Measurements from ENCODE around the gene LGALS7B.

Gene LGALS7B

DNA sequence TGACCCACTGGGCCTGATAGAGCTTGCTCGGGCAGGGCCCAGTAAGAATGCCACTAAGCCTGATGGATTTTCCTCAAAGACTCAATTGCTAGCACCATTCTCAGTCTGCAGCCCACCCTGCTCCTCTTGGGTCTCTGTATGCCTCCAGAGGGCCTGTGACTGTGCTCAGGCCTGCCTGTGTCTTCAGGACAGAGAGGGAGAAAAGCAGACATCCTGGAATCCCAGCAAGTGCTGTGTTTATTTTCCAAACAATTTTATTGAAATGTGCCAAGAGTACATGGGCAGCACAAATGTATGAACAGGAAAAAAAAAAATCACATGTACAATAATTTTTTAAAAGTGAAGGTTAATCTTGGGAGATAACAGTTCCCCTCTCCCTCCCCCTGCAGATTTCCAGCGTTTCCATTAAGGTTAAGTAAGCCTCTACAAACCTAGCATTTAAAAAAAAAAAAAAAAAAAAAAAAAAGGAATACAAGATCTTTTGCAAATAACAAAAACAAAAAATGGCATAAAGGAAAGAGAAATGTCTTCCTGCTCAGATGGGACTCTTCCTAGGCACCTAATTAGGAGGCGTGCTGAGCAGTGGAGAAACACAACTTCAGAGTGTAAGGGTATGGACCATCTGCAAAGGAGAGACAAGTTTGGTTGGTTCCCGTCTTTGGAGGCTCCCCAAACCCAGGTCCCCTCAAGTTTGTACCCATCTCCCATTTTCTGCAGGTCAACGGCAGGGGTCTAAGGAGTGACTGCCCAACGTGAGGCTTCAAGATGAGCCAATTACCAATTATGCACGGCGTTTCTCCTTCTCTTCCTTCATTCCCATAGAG, 47.4 kb downstream of the LGALS7B start:
- H3K9me3 ChIP-seq (ENCODE audit: control insufficient read depth, insufficient read depth, low read depth, low read length) = no peaks in the 10 kb centered on the region
- H3K36me3 ChIP-seq (ENCODE audit: control insufficient read depth in 2 of 2, insufficient read depth in 1 of 2, low read length in 2 of 2) = peaks cover 61 to 66% of the 10 kb centered on the region in 2 experiments
- peaks cover 15% of the 10 kb centered on the region for H3K4me1 ChIP-seq (ENCODE audit: control insufficient read depth, insufficient read depth, low read length)
- ChIA-PET CTCF (interaction anchor here (1.2 kb wide), 2 partner anchors 88 to 198 kb away, joined by 3 read pairs; no protein-coding TSS in a partner anchor), POLR2A (interaction anchor here (0.7 to 7.4 kb wide), 8 partner anchors 10 to 306 kb away, joined by 3 to 159 read pairs (median 4); partner anchors contain the start of genes HNRNPL, NFKBIB and SIRT2)
- no peak overlapping the region for H3K4me3 ChIP-seq (ENCODE audit: low read depth, low read length)
- TF ChIP-seq ZXDB (tag by site-specific recombination; IDR thresholded peaks at IDR 0.05) (0 out of 2 replicates have a peak, but pooled peaks have one; percentile 9), ZNF48 (tag by site-specific recombination; IDR thresholded peaks at IDR 0.05) (no peak), ZNF677 (tag by site-specific recombination; IDR thresholded peaks at IDR 0.05) (0 out of 2 replicates have a peak, but pooled peaks have one; percentile 0), PRDM1 (tag by site-specific recombination; IDR thresholded peaks at IDR 0.05) (0 out of 2 replicates have a peak, but pooled peaks have one; percentile 20), IKZF3 (tag by site-specific recombination; IDR thresholded peaks at IDR 0.05) (peak; percentile 91), ZNF521 (tag by site-specific recombination; IDR thresholded peaks at IDR 0.05) (no peak), ZNF366 (tag by site-specific recombination; conservative IDR thresholded peaks at IDR 0.05) (peak; percentile 69)
- TF ChIP-seq, protein P1, sequence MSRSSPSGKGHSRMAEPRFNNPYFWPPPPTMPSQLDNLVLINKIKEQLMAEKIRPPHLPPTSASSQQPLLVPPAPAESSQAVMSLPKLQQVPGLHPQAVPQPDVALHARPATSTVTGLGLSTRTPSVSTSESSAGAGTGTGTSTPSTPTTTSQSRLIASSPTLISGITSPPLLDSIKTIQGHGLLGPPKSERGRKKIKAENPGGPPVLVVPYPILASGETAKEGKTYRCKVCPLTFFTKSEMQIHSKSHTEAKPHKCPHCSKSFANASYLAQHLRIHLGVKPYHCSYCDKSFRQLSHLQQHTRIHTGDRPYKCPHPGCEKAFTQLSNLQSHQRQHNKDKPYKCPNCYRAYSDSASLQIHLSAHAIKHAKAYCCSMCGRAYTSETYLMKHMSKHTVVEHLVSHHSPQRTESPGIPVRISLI (tag by site-specific recombination; IDR thresholded peaks at IDR 0.05) = peak; percentile 93
- TF ChIP-seq, protein P2, sequence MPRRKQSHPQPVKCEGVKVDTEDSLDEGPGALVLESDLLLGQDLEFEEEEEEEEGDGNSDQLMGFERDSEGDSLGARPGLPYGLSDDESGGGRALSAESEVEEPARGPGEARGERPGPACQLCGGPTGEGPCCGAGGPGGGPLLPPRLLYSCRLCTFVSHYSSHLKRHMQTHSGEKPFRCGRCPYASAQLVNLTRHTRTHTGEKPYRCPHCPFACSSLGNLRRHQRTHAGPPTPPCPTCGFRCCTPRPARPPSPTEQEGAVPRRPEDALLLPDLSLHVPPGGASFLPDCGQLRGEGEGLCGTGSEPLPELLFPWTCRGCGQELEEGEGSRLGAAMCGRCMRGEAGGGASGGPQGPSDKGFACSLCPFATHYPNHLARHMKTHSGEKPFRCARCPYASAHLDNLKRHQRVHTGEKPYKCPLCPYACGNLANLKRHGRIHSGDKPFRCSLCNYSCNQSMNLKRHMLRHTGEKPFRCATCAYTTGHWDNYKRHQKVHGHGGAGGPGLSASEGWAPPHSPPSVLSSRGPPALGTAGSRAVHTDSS (tag by site-specific recombination; IDR thresholded peaks at IDR 0.05) = no peak
- H3K27ac ChIP-seq (ENCODE audit: extremely low read depth, low read depth, low read length) = peak overlapping the region; percentile 63

DNA sequence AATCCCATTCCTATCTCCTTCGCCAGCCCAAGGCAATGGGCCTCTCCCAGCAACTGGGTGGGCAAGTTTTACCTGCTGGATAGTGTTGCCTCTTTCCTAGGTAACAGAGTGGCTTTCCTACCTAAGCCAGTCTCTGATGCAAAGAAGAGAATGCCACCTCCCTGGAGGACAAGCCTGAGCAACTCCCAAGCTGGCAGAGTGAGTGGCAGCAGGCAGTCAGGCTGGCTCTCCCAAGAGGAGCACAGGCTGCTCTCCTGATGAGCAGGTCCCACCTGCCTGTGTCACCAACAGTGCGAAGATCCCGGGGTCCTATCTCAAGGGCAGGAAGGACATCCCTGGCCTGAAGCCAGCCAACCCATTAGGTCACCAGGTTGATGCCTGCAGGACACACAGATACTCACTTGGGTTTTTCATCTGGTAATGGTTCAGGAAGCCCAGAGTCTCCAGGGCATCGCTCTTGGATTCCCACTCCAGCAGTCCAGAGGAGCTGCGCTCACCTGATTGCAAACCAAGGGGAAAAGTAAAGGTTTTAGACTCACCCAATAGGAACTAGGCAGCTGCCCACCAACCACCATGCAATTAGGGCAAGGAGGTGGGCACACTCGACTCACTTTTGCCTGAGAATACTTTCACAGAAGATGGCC, 48.1 kb downstream of the LGALS7B start:
- Histone ChIP-seq H3K36me3 (ENCODE audit: control insufficient read depth in 2 of 2, insufficient read depth in 1 of 2, low read length in 2 of 2) (peaks cover 69 to 73% of the 10 kb centered on the region in 2 experiments), H3K27ac (ENCODE audit: extremely low read depth, low read depth, low read length) (peak overlapping the region; percentile 63), H3K4me3 (ENCODE audit: low read depth, low read length) (no peak overlapping the region), H3K9me3 (ENCODE audit: control insufficient read depth, insufficient read depth, low read depth, low read length) (no peaks in the 10 kb centered on the region), H3K4me1 (ENCODE audit: control insufficient read depth, insufficient read depth, low read length) (peaks cover 13% of the 10 kb centered on the region)
- CTCF ChIA-PET = interaction anchor here (0.6 to 1.2 kb wide), 6 partner anchors 50 to 432 kb away, joined by 3 to 6 read pairs (median 3); no protein-coding TSS in a partner anchor
- POLR2A ChIA-PET = interaction anchor here (1.2 to 4.6 kb wide), 4 partner anchors 11 to 93 kb away, joined by 3 to 67 read pairs (median 6); partner anchors contain the start of genes HNRNPL, MRPS12 and SARS2
- TF ChIP-seq ZFP3 (tag by site-specific recombination; IDR thresholded peaks at IDR 0.05; ENCODE audit: low read depth) (no peak), ZNF248 (tag by site-specific recombination; IDR thresholded peaks at IDR 0.05) (no peak), ZNF335 (tag by site-specific recombination; conservative IDR thresholded peaks at IDR 0.05) (peak; percentile 86), ZNF10 (tag by site-specific recombination; IDR thresholded peaks at IDR 0.05) (peak; percentile 27; the same call in 1 of the 2 replicates), ZNF629 (tag by site-specific recombination; IDR thresholded peaks at IDR 0.05) (no peak), ZNF37A (tag by site-specific recombination; IDR thresholded peaks at IDR 0.05) (no peak), ZNF660 (tag by site-specific recombination; IDR thresholded peaks at IDR 0.05) (no peak), ZIC2 (tag by site-specific recombination; IDR thresholded peaks at IDR 0.05) (peak; percentile 77), HOXA7 (CRISPR knock-in tag; IDR thresholded peaks at IDR 0.05; ENCODE audit: borderline replicate concordance) (no peak), ZNF600 (tag by site-specific recombination; IDR thresholded peaks at IDR 0.05) (peak; percentile 59; the same call in 1 of the 2 replicates), ZBTB17 (tag by site-specific recombination; IDR thresholded peaks at IDR 0.05) (peak; percentile 48)
- TF ChIP-seq, protein P3, sequence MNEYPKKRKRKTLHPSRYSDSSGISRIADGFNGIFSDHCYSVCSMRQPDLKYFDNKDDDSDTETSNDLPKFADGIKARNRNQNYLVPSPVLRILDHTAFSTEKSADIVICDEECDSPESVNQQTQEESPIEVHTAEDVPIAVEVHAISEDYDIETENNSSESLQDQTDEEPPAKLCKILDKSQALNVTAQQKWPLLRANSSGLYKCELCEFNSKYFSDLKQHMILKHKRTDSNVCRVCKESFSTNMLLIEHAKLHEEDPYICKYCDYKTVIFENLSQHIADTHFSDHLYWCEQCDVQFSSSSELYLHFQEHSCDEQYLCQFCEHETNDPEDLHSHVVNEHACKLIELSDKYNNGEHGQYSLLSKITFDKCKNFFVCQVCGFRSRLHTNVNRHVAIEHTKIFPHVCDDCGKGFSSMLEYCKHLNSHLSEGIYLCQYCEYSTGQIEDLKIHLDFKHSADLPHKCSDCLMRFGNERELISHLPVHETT (tag by site-specific recombination; IDR thresholded peaks at IDR 0.05) = no peak
- TF ChIP-seq, protein P4, sequence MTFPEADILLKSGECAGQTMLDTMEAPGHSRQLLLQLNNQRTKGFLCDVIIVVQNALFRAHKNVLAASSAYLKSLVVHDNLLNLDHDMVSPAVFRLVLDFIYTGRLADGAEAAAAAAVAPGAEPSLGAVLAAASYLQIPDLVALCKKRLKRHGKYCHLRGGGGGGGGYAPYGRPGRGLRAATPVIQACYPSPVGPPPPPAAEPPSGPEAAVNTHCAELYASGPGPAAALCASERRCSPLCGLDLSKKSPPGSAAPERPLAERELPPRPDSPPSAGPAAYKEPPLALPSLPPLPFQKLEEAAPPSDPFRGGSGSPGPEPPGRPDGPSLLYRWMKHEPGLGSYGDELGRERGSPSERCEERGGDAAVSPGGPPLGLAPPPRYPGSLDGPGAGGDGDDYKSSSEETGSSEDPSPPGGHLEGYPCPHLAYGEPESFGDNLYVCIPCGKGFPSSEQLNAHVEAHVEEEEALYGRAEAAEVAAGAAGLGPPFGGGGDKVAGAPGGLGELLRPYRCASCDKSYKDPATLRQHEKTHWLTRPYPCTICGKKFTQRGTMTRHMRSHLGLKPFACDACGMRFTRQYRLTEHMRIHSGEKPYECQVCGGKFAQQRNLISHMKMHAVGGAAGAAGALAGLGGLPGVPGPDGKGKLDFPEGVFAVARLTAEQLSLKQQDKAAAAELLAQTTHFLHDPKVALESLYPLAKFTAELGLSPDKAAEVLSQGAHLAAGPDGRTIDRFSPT (tag by site-specific recombination; IDR thresholded peaks at IDR 0.05) = 0 out of 2 replicates have a peak, but pooled peaks have one; percentile 8
- TF ChIP-seq, protein P5, sequence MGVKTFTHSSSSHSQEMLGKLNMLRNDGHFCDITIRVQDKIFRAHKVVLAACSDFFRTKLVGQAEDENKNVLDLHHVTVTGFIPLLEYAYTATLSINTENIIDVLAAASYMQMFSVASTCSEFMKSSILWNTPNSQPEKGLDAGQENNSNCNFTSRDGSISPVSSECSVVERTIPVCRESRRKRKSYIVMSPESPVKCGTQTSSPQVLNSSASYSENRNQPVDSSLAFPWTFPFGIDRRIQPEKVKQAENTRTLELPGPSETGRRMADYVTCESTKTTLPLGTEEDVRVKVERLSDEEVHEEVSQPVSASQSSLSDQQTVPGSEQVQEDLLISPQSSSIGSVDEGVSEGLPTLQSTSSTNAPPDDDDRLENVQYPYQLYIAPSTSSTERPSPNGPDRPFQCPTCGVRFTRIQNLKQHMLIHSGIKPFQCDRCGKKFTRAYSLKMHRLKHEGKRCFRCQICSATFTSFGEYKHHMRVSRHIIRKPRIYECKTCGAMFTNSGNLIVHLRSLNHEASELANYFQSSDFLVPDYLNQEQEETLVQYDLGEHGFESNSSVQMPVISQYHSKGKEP (tag by site-specific recombination; IDR thresholded peaks at IDR 0.05) = no peak
